WTC11 (cell line): Measurements from ENCODE around the gene CNN2. TPM values are rescaled to one million over a fixed set of nuclear protein-coding genes. Genes with fewer than 3 reads are reported as not detected.

Source experiments
- ARID4B ChIP-seq: sonication (generic); formaldehyde crosslinking; IDR thresholded peaks from 2 replicates; pipeline ENCODE4 v1.8.0; 2023; ENCODE audit warnings: missing genetic modification reagents, mild to moderate bottlenecking, borderline replicate concordance
- ELF4 ChIP-seq: sonication (generic); formaldehyde crosslinking; IDR thresholded peaks from 2 replicates; pipeline ENCODE4 v1.8.1; 2022; ENCODE audit warnings: low read depth, mild to moderate bottlenecking, moderate library complexity, missing genetic modification reagents
- EMX1 ChIP-seq: fragments of 250-450 bp; sonication (Bioruptor Pico); IDR thresholded peaks from 2 replicates; pipeline ENCODE4 v1.8.0; 2021; ENCODE audit warnings: mild to moderate bottlenecking
- ERG ChIP-seq: fragments of 250-450 bp; sonication (Bioruptor Pico); IDR thresholded peaks from 2 replicates; pipeline ENCODE4 v1.8.0; 2021; ENCODE audit warnings: mild to moderate bottlenecking
- GABPB1 ChIP-seq: sonication (generic); formaldehyde crosslinking; IDR thresholded peaks from 2 replicates; pipeline ENCODE4 v1.8.1; 2023; ENCODE audit warnings: mild to moderate bottlenecking, missing genetic modification reagents
- GTF2I ChIP-seq: fragments of 250-450 bp; sonication (Bioruptor Pico); conservative IDR thresholded peaks from 2 replicates; pipeline ENCODE4 v1.4.0; 2021; ENCODE audit warnings: mild to moderate bottlenecking
- HMGXB4 ChIP-seq: sonication (generic); formaldehyde crosslinking; IDR thresholded peaks from 2 replicates; pipeline ENCODE4 v1.8.1; 2023; ENCODE audit warnings: mild to moderate bottlenecking, moderate library complexity, missing genetic modification reagents
- JAZF1 ChIP-seq: fragments of 250-450 bp; sonication (Bioruptor Pico); IDR thresholded peaks from 2 replicates; pipeline ENCODE4 v1.9.0; 2021; ENCODE audit warnings: moderate library complexity, mild to moderate bottlenecking, inconsistent platforms
- MXD4 ChIP-seq: fragments of 250-450 bp; sonication (Bioruptor Pico); IDR thresholded peaks from 2 replicates; pipeline ENCODE4 v1.8.0; 2021; ENCODE audit warnings: mild to moderate bottlenecking, moderate library complexity, borderline replicate concordance
- MYBL2 ChIP-seq: sonication (generic); formaldehyde crosslinking; IDR thresholded peaks from 2 replicates; pipeline ENCODE4 v1.8.1; 2023; ENCODE audit warnings: mild to moderate bottlenecking, moderate library complexity, missing genetic modification reagents
- PRDM15 ChIP-seq: sonication (generic); formaldehyde crosslinking; IDR thresholded peaks from 2 replicates; pipeline ENCODE4 v1.8.0; 2022; ENCODE audit warnings: missing genetic modification reagents
- PRRX2 ChIP-seq: fragments of 250-450 bp; sonication (Bioruptor Pico); IDR thresholded peaks from 2 replicates; pipeline ENCODE4 v1.8.0; 2021; ENCODE audit warnings: mild to moderate bottlenecking
- RELA ChIP-seq: sonication (generic); formaldehyde crosslinking; IDR thresholded peaks from 2 replicates; pipeline ENCODE4 v1.8.1; 2022; ENCODE audit warnings: missing genetic modification reagents, mild to moderate bottlenecking, borderline replicate concordance
- TEAD1 ChIP-seq: sonication (generic); formaldehyde crosslinking; IDR thresholded peaks from 2 replicates; pipeline ENCODE4 v1.8.0; 2022; ENCODE audit warnings: mild to moderate bottlenecking, missing genetic modification reagents
- TEAD4 ChIP-seq: sonication (generic); formaldehyde crosslinking; IDR thresholded peaks from 2 replicates; pipeline ENCODE4 v1.8.0; 2022; ENCODE audit warnings: mild to moderate bottlenecking, missing genetic modification reagents
- ZBTB21 ChIP-seq: sonication (generic); formaldehyde crosslinking; IDR thresholded peaks from 2 replicates; pipeline ENCODE4 v1.8.1; 2023; ENCODE audit warnings: mild to moderate bottlenecking, missing genetic modification reagents, borderline replicate concordance
- ZNF121 ChIP-seq: sonication (generic); formaldehyde crosslinking; IDR thresholded peaks from 2 replicates; pipeline ENCODE4 v1.8.0; 2023; ENCODE audit warnings: missing genetic modification reagents
- ZNF281 ChIP-seq: sonication (generic); formaldehyde crosslinking; IDR thresholded peaks from 2 replicates; pipeline ENCODE4 v1.8.0; 2023; ENCODE audit warnings: mild to moderate bottlenecking, missing genetic modification reagents
- ZNF423 ChIP-seq: fragments of 250-450 bp; sonication (Bioruptor Pico); IDR thresholded peaks from 2 replicates; pipeline ENCODE4 v2.1.2; 2022; ENCODE audit warnings: mild to moderate bottlenecking, moderate library complexity
- ZNF671 ChIP-seq: fragments of 250-450 bp; sonication (Bioruptor Pico); IDR thresholded peaks from 2 replicates; pipeline ENCODE4 v1.8.0; 2021; ENCODE audit warnings: mild to moderate bottlenecking
- total RNA-seq: library from RNA; stranded (reverse); gene quantifications from 3 replicates; pipeline ENCODE4 v1.2.3, GENCODE V29; 2021
- TF ChIP-seq, protein P1 (sequence below): sonication (generic); formaldehyde crosslinking; conservative IDR thresholded peaks from 2 replicates; pipeline ENCODE4 v1.8.1; 2022; ENCODE audit warnings: mild to moderate bottlenecking, missing genetic modification reagents

The CNN2 gene
- total RNA-seq, 1 experiment from 2014 or later = 390 TPM

DNA sequence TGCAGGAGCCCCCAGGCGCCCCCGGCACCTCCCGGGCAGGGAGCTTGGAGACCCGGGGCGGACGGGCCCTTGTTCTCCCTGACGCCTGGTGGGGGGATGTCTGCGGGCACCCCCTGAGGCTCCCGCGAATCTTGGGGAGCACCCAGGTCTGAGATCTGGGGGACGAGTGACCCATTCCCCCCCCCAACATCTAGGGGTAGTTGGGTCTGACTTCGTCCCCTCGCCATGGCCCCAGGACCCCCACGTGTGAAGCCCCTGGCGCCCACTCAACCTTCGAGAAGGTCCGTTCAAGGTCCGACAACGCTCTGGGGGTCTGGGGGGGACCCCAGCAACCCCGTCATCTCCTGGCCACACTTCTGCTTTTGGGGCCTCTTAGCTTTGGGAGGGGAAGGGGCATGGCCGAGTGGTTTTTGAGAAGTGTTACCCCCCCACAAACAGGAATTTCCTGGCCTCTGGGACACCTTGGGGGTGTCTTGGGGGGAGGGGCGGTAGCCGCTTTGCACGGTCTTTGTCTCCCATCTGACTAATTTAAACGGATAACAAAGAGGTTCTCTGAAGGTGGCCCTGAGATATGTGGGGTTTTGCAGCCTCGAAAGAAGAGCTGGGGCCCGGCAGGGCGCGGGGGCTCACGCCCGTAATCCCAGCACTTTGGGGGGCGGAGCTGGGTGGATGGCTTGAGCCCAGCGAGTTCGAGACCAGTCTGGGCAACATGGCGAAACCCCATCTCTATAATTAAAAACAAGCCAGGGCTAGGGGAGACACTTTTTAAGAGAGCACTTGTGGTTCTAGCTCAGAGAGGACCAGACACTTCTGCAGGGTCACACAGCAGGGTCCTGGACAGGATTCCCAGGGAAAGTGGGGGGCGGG is 608 bp downstream of the CNN2 start (continued):
- TF ChIP-seq EMX1 (no peak), TEAD1 (CRISPR knock-in tag) (no peak), ZNF671 (CRISPR knock-in tag) (0 out of 2 replicates have a peak, but pooled peaks have one; percentile 35), HMGXB4 (peak; percentile 32; the same call in 1 of the 2 replicates), MXD4 (CRISPR knock-in tag) (no peak), PRDM15 (no peak), GABPB1 (CRISPR knock-in tag) (no peak), MYBL2 (no peak), RELA (CRISPR knock-in tag) (no peak), ZNF423 (no peak), ZBTB21 (no peak), GTF2I (CRISPR knock-in tag) (no peak), ZNF121 (no peak), ELF4 (CRISPR knock-in tag) (no peak), JAZF1 (CRISPR knock-in tag) (no peak), ERG (CRISPR knock-in tag) (no peak), ARID4B (CRISPR knock-in tag) (no peak), ZNF281 (no peak), PRRX2 (0 out of 2 replicates have a peak, but pooled peaks have one; percentile 26), TEAD4 (CRISPR knock-in tag) (0 out of 2 replicates have a peak, but pooled peaks have one; percentile 10)
- TF ChIP-seq, protein P1, sequence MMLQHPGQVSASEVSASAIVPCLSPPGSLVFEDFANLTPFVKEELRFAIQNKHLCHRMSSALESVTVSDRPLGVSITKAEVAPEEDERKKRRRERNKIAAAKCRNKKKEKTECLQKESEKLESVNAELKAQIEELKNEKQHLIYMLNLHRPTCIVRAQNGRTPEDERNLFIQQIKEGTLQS = no peak
